Measurements from ENCODE around the gene ZMYM5. TPM values are rescaled to one million over a fixed set of nuclear protein-coding genes. Genes with fewer than 3 reads are reported as not detected.
"Not testable (repeated sequence)": the region's sequence is repeated elsewhere in the genome, so short reads cannot be mapped to it uniquely, and the experiment has no call there.

The ZMYM5 gene
- 10 to 100 TPM; 14.4 to 29.4 (median 20.3) TPM for total RNA-seq

GRCh38 chr13:19863323-19864023 is at the start of gene ZMYM5:
TSS of gene ZMYM5 (minus strand) at chr13:19863649. CDS start at chr13:19852180, 11,469 bp downstream.
- H3K4me3 ChIP-seq: peak within 1 kb of the TSS; percentile 75 to 87 (median 82)
- H3K36me3 ChIP-seq: no peaks in the 10 kb centered on the region
- TF ChIP-seq POLR2A (IDR thresholded peaks at IDR 0.05): peak; percentile 83
- TF ChIP-seq POLR2AphosphoS5 (IDR thresholded peaks at IDR 0.05): peak; percentile 76 to 93 (median 88)
- TF ChIP-seq CTCF (IDR thresholded peaks at IDR 0.05): no peak
- no peaks in the 10 kb centered on the region for H3K4me1 ChIP-seq
- peak within 1 kb of the TSS; percentile 97 to 99 for H3K27ac ChIP-seq
- H3K27me3 ChIP-seq: no peaks in the 10 kb centered on the region
- DNase-seq (ENCODE audit: low spot score in 2 of 2): peak; percentile 97 to 98
- no peaks in the 10 kb centered on the region for H3K9me3 ChIP-seq
- intact Hi-C loops (cut with DNase I; ENCODE audit: low total_unique reads): loop anchor here (5.0 kb wide), 1 partner anchor 94 kb away; the partner anchor contains the start of gene ZMYM2

- Histone ChIP-seq H3K4me1 (no peaks in the 10 kb centered on the region), H3K27ac (no peak overlapping the region), H3K9me3 (no peaks in the 10 kb centered on the region), H3K4me3 (no peak overlapping the region), H3K36me3 (no peaks in the 10 kb centered on the region), H3K27me3 (no peaks in the 10 kb centered on the region)
- TF ChIP-seq POLR2A (IDR thresholded peaks at IDR 0.05) (no peak), CTCF (IDR thresholded peaks at IDR 0.05) (no peak), POLR2AphosphoS5 (IDR thresholded peaks at IDR 0.05) (no peak)
- intact Hi-C loops (cut with DNase I; ENCODE audit: low total_unique reads): no loop called here
- DNase-seq (ENCODE audit: low spot score in 2 of 2): no peak
Observed at GRCh38 chr13:19910336-19911072, 47.1 kb upstream of the ZMYM5 start.

- H3K9me3 ChIP-seq: no peaks in the 10 kb centered on the region
Observed at GRCh38 chr13:19908350-19908986, 45.0 kb upstream of the ZMYM5 start.

GRCh38 chr13:19905487-19906195 is 42.2 kb upstream of the ZMYM5 start:
- H3K9me3 ChIP-seq; DNase-seq (ENCODE audit: low spot score in 2 of 2); H3K4me1 ChIP-seq; intact Hi-C loops (cut with DNase I; ENCODE audit: low total_unique reads); H3K27me3 ChIP-seq; H3K27ac ChIP-seq; H3K36me3 ChIP-seq; H3K4me3 ChIP-seq: not testable (repeated sequence)

More at GRCh38 chr13:19908350-19908986, 45.0 kb upstream of the ZMYM5 start:
- TF ChIP-seq POLR2AphosphoS5 (IDR thresholded peaks at IDR 0.05) (no peak), POLR2A (IDR thresholded peaks at IDR 0.05) (no peak), CTCF (IDR thresholded peaks at IDR 0.05) (no peak)
- no peak overlapping the region for H3K27ac ChIP-seq
- no peaks in the 10 kb centered on the region for H3K4me1 ChIP-seq
- DNase-seq (ENCODE audit: low spot score in 2 of 2): no peak
- H3K36me3 ChIP-seq: no peaks in the 10 kb centered on the region
- no peak overlapping the region for H3K4me3 ChIP-seq
- intact Hi-C loops (cut with DNase I; ENCODE audit: low total_unique reads): no loop called here
- H3K27me3 ChIP-seq: no peaks in the 10 kb centered on the region

GRCh38 chr13:19890030-19890429 is 26.6 kb upstream of the ZMYM5 start:
- DNase-seq (ENCODE audit: low spot score in 2 of 2): no peak
- no peak for TF ChIP-seq POLR2AphosphoS5 (IDR thresholded peaks at IDR 0.05)
- no peak for TF ChIP-seq POLR2A (IDR thresholded peaks at IDR 0.05)
- TF ChIP-seq CTCF (IDR thresholded peaks at IDR 0.05): no peak

More at GRCh38 chr13:19890030-19890429, 26.6 kb upstream of the ZMYM5 start:
- Histone ChIP-seq H3K4me1 (no peaks in the 10 kb centered on the region), H3K4me3 (no peak overlapping the region), H3K27me3 (no peaks in the 10 kb centered on the region), H3K27ac (no peak overlapping the region), H3K9me3 (no peaks in the 10 kb centered on the region), H3K36me3 (no peaks in the 10 kb centered on the region)
- intact Hi-C loops (cut with DNase I; ENCODE audit: low total_unique reads): loop anchor here (5.0 kb wide), 1 partner anchor 157 kb away; no protein-coding TSS in a partner anchor

All from breast epithelium (tissue), 4 donors.